ENCODE data around the gene BCL2L1.

- TF ChIP-seq CTCF (conservative IDR thresholded peaks at IDR 0.05; ENCODE audit: low read length) (no peak), EZH2phosphoT487 (IDR thresholded peaks at IDR 0.05; ENCODE audit: borderline replicate concordance, low read depth, low read length) (no peak)
Observed at GRCh38 chr20:31667315-31668285, 55.1 kb downstream of the BCL2L1 start.

Measured in OCI-LY7 (cell line).